GM12891 (cell line): ENCODE data around the gene SPATA21.
"Not testable (repeated sequence)": the region's sequence is repeated elsewhere in the genome, so short reads cannot be mapped to it uniquely, and the experiment has no call there.

Source experiments
- DNase-seq: peaks from one replicate; pipeline ENCODE4 v3.0.0; 2011; ENCODE audit warnings: low spot score; ENCODE audit not compliant: insufficient read length
- FAIRE-seq: peaks from 2 replicates; lab custom pipeline; 2011; peaks lifted over from hg19 to GRCh38; lab: Jason Lieb, UNC
- PAX5 ChIP-seq: IDR thresholded peaks from 2 replicates; pipeline ENCODE4 v1.6.1; 2011; ENCODE audit warnings: low read length, moderate library complexity, mild to moderate bottlenecking; ENCODE audit not compliant: insufficient read depth, severe bottlenecking
- POLR2A ChIP-seq: IDR thresholded peaks from 2 replicates; pipeline ENCODE4 v1.6.1; 2011; ENCODE audit warnings: low read depth, low read length, control low read depth
- POLR2AphosphoS5 ChIP-seq: IDR thresholded peaks from 2 replicates; pipeline ENCODE4 v1.6.1; 2011; ENCODE audit warnings: low read depth, low read length, control low read depth
- POU2F2 ChIP-seq: IDR thresholded peaks from 2 replicates; pipeline ENCODE4 v1.6.1; 2011; ENCODE audit warnings: low read depth, mild to moderate bottlenecking, control low read depth, low read length, moderate library complexity
- SPI1 ChIP-seq: IDR thresholded peaks from 2 replicates; pipeline ENCODE4 v1.6.1; 2011; ENCODE audit warnings: low read depth, low read length, control low read depth
- TAF1 ChIP-seq: IDR thresholded peaks from 2 replicates; pipeline ENCODE4 v1.6.1; 2011; ENCODE audit warnings: low read depth, low read length, control low read depth

SPATA21 gene

GRCh38 chr1:16367258-16367967, 69.8 kb downstream of the SPATA21 start:
- peak; percentile 71 for FAIRE-seq
- no peak for TF ChIP-seq SPI1
- TF ChIP-seq PAX5 = peak; percentile 99
- TF ChIP-seq POLR2A = peak; percentile 80
- TF ChIP-seq POU2F2 = no peak
- peak; percentile 56 for TF ChIP-seq TAF1
- TF ChIP-seq POLR2AphosphoS5 = peak; percentile 78
- DNase-seq = peak; percentile 46

GRCh38 chr1:16366722-16367257, 70.4 kb downstream of the SPATA21 start, which contains the start of gene SZRD1:
Gene SZRD1 (plus strand): TSS chr1:16367242. CDS start chr1:16367258, 16 bp downstream.
- FAIRE-seq = peak; percentile 93
- TF ChIP-seq POU2F2 = peak; percentile 40; the same call in 1 of the 2 replicates
- TF ChIP-seq POLR2AphosphoS5 = no peak
- TF ChIP-seq TAF1 = 0 out of 2 replicates have a peak, but pooled peaks have one; percentile 58
- no peak for TF ChIP-seq PAX5
- peak; percentile 36 for TF ChIP-seq SPI1
- no peak for TF ChIP-seq POLR2A
- peak; percentile 75 for DNase-seq

GRCh38 chr1:16365146-16365498, 72.1 kb downstream of the SPATA21 start:
- not testable (repeated sequence) for DNase-seq, FAIRE-seq

GRCh38 chr1:16356867-16357266, 80.4 kb downstream of the SPATA21 start:
- DNase-seq (no peak), FAIRE-seq (no peak)

GRCh38 chr1:16354619-16355018, 82.6 kb downstream of the SPATA21 start:
- FAIRE-seq = no peak
- DNase-seq = no peak
- TF ChIP-seq PAX5 = no peak
- no peak for TF ChIP-seq POLR2A
- no peak for TF ChIP-seq POLR2AphosphoS5

More at GRCh38 chr1:16356867-16357266, 80.4 kb downstream of the SPATA21 start:
- TF ChIP-seq POLR2AphosphoS5 = no peak
- TF ChIP-seq PAX5 = no peak
- no peak for TF ChIP-seq POLR2A
- no peak for TF ChIP-seq TAF1
- no peak for TF ChIP-seq SPI1
- no peak for TF ChIP-seq POU2F2

GRCh38 chr1:16352842-16353535, 84.2 kb downstream of the SPATA21 start:
- peak; percentile 51 for FAIRE-seq
- TF ChIP-seq POLR2AphosphoS5 = no peak; the same call in none of the 2 replicates
- TF ChIP-seq SPI1 = no peak
- TF ChIP-seq TAF1 = no peak
- no peak for TF ChIP-seq PAX5
- TF ChIP-seq POU2F2 = no peak
- TF ChIP-seq POLR2A = no peak

GRCh38 chr1:16351994-16352841, 85.0 kb downstream of the SPATA21 start, which contains the start of gene FBXO42:
Gene FBXO42 (minus strand): TSS chr1:16352480. CDS start chr1:16315418, 37,062 bp downstream.
- peak; percentile 98 for FAIRE-seq
- peak; percentile 86 for DNase-seq
- TF ChIP-seq SPI1 = no peak
- TF ChIP-seq POU2F2 = peak; percentile 81
- no peak for TF ChIP-seq PAX5
- peak; percentile 91 for TF ChIP-seq POLR2AphosphoS5
- peak; percentile 93 for TF ChIP-seq POLR2A
- peak; percentile 73 for TF ChIP-seq TAF1

More at GRCh38 chr1:16352842-16353535, 84.2 kb downstream of the SPATA21 start:
- DNase-seq = no peak

GRCh38 chr1:16351456-16351993, 85.7 kb downstream of the SPATA21 start:
- DNase-seq (no peak), FAIRE-seq (peak; percentile 43)

More at GRCh38 chr1:16351456-16351993, 85.7 kb downstream of the SPATA21 start:
- TF ChIP-seq POLR2AphosphoS5 (no peak), TAF1 (no peak), PAX5 (no peak), POLR2A (no peak), POU2F2 (no peak)
